GM18505 (cell line): ENCODE measurements around the gene BACH2.
"Not testable (repeated sequence)": the region's sequence is repeated elsewhere in the genome, so short reads cannot be mapped to it uniquely, and the experiment has no call there.

Experiments
- ATAC-seq: cut with Tn5 transposase; IDR thresholded peaks from one replicate; pipeline ENCODE4 v1.9.1; 2021; ENCODE audit not compliant: unreplicated experiment
- POLR2A ChIP-seq: IDR thresholded peaks from 4 replicates; pipeline ENCODE4 v1.6.1; 2011; ENCODE audit warnings: borderline replicate concordance; ENCODE audit not compliant: insufficient read depth, insufficient read length; ENCODE audit errors: extremely low read depth

Gene BACH2

DNA sequence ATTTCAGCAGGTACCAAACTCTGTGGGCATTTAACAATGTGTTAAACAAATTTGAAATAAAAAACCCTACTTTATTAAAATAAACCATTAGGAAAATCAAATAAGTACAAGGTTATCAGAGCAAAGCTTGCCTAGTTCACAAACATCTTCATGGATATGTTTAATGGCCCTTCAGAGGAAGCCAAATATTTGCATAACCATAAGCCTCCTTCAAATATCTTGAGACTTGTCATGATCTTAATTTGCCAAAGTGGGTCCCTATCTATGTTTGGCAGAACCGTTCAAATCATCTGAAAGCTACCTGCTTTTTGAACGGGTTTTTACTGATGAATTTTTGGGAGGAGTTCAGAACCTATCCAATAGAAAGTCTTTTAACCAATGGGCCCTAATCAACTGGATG is 176.3 kb downstream of the BACH2 start:
- no peak for ATAC-seq
- no peak for TF ChIP-seq POLR2A

DNA sequence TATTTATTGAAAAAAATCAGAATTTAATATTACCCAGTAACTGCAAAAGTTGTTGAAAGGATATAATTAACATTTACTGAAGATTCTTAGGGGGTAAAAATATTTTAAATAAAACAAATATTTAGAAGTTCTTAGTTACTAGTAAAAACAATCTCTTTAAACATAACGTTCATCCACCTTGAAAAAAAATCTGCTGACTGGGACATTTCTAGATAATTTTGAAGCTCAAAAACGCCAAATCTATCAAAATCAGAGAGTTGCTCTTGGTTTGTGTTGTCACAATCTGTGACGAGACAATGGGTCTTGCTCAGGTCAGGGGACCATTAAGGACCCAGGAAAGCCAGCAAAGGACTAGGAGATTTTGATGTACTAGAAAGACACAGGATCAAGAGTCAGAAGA is 177.0 kb downstream of the BACH2 start:
- TF ChIP-seq POLR2A = no peak
- no peak for ATAC-seq

DNA sequence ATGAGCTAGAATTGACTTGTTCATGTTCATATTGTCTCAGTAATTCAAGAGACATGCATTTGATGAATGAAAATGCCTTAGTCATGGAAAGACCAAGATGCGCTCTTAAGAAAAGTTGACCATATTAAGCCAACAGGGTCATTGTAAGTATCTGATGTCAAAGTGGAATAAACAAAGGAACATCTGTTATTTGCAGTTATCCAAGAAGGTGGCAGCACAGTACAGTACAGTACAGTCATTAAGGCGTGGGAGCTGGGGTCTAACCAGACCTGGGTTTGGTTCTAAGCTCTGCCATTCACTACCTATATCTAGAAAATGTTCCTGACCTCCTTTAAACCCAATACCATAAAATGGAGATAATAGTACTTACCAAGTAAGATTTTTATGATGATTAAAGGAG is 178.1 kb downstream of the BACH2 start:
- TF ChIP-seq POLR2A = no peak
- ATAC-seq = no peak

DNA sequence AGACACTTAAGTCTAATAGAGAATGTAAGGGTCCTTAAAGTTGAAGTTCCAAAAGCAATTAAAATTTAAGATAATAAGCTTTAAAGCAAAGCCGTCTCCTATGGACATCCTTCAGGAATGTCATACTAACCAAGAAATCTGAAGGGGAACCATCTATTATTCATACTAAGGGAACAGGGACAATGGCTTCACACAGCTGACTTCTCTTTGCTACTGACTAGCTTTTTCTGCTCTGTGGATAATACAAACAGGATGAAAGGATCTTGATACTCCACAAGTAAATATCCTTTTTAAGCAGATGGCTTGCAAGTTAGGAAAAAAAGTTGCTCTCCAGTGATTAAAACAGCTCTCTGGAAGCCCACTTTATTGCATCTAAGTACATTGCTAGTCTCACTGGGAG is 178.6 kb downstream of the BACH2 start:
- no peak for ATAC-seq
- TF ChIP-seq POLR2A = no peak

DNA sequence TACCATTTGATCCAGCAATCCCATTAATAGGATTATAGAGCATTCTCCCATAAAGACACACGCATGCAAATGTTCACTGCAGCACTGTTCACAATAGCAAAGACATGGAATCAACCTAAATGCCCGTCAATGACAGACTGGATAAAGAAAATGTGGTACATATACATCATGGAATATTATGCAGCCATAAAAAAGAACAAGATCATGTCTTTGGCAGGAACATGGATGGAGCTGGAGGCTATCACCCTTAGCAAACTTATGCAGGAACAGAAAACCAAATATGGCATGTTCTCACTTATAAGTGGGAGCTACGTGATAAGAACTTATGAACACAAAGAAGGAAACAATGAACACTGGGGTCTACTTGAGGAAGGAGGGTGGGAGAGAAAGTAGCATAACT is 180.5 kb downstream of the BACH2 start:
- not testable (repeated sequence) for ATAC-seq

DNA sequence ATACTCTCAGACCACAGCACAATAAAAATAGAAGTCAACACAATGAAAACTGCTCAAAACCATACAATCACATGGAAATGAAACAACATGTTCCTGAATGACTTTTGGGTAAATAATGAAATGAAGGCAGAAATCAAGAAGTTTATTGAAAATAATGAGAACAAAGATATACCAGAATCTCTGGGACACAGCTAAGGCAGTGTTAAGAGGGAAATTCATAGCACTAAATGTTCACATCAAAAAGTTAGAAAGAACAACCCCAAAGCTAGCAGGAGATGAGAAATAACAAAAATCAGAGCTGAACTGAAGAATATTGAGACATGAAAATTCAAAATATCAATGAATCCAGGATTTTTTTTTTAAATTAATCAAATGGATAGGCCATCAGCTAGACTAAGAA is 183.3 kb downstream of the BACH2 start:
- ATAC-seq = no peak
- no peak for TF ChIP-seq POLR2A

DNA sequence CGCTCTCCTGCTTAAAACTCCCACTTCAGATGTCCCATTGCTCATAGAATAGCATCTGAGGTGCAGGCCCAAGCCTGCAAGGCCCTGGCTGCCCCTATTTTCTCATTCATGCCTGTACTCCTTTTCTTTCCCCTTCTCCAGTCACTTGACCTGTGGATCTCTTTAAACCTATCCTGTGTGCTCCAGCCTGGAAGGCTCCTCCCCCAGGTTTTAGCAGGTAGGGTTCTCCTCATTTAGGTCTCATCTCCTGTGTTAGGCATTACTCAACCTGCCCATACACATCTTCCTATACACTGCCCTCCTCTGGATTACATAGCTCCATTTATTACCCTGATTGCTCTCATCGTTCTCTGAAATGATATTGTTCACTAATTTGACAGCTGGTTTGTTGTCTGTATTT is 185.3 kb downstream of the BACH2 start:
- no peak for TF ChIP-seq POLR2A
- no peak for ATAC-seq

DNA sequence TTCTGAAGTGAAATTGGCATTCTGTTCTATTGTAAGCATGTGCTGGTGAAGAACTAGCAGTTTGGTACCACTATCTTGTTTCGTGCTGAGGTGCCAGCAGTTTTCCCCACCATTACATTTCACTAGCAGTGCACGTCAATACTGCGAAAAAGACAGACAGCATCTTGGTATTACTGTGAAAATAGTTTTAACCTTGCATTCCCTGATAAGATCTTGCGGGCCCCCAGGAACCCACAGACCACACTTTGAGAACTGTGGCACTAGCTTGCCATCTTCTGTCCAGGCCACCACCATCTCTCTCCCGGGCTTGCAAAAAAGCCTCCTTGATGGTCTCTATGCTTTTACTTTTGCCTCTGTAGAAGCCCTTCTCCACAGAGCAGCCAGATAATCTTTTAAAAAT is 185.7 kb downstream of the BACH2 start:
- no peak for TF ChIP-seq POLR2A
- ATAC-seq = no peak

DNA sequence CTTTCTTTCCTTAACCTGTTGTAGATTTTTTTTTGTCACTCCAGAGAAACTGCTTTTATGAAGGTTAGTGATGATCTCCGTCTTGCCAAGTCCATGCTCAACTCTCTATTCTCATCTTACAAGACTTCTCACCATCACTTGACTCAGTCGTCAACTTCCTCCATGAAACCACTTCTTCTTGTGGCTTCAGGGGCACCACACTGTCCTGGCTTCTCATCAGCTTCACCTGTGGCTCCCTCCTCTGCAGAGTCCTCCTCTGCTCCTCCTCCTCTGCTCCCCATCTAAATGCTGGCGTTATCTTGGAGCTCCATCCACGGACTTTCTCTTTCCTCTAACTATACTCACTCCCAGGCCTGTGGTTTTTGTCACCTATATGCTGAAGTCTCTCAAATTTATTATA is 187.5 kb downstream of the BACH2 start:
- no peak for TF ChIP-seq POLR2A
- ATAC-seq = no peak

DNA sequence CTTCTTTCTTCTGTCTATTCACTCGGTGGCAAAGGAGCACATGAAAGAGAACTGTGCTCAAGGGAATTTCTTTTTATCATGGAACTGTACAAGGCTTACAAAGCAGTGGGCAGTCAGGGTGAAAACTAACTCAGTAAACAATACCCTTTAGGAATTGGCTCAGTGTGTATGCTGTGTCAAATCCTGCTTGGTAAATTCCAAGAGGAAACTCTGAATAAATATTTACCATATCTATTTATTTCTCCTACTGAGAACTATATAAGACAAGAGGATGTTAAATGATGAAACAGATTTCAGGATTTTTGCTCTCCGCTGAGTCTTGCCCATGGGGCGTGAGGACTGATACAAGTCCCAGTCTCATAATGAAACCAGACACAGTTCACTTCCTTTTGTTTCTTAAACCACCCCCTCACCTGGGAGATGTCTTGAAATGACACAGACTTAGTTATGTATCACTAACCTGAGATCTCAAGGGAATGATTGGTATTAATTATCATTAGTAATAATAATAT is 188.8 kb downstream of the BACH2 start:
- ATAC-seq = peak; percentile 93
- TF ChIP-seq POLR2A = no peak

DNA sequence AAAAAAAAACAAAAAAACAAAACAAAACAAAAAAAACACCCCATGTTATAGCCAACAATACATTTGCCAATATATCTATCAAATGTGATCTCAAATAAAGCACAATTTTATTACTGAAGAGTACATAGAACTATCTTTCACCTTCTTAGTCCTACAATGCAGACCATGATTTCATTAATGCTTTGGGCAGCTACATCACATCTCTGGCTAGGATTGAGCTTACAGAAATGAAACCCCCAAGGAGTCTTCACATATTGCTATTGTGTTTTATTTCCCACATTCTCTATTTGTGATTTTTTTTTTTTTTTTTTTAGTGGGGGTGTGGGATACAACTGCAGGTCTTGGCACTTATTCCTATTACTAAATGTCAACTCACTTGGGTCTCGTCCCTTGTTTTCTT is 189.3 kb downstream of the BACH2 start:
- no peak for TF ChIP-seq POLR2A
- no peak for ATAC-seq

DNA sequence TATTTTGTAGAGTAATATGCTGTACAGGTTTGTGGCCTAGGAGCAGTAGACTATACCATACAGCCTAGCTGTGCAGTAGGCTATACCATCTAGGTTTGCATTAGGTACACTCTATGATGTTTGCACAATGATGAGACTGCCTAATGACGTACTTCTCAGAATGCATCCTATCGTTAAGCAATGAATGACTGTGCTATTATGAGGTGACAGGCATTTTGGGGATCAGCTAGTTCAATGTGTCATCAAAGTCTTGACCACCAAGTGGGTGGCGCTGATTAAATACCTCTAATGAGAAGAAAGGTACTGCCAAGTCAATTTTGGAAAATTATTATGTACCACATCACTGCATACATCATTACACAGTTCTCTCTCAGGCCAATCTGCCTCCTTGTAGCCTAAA is 190.2 kb downstream of the BACH2 start:
- no peak for TF ChIP-seq POLR2A
- ATAC-seq = no peak

DNA sequence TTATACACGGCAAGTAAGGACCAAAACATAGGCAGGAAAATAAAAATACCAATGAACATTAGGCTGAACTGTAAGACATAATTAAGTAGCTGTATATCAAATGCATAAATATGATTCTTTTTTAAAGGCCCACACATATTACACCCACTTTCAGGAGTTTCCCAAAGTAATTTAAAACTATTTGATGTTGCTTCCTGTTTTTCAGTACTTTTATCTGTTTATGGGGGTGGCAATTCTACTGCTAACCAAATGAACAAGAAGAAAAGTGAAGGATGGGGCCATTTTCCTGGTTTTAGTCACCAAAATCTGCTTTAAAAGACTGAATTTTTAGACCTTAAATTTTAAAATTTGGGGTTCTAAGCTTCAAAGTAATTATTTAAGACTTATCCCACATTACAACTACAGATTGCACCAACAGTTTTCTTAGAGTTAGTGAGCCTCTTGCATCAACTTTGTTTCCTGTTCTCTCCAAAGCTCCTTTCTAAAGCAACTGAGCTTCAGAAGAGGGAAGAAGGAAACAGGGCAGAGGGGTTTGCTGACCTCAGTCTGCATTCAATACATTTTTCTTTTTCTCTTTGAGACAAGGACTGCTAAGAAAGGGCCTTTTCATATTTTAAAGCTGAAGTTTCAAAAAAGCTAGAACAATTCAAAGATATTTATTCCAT is 191.0 kb downstream of the BACH2 start:
- no peak for TF ChIP-seq POLR2A
- no peak for ATAC-seq

DNA sequence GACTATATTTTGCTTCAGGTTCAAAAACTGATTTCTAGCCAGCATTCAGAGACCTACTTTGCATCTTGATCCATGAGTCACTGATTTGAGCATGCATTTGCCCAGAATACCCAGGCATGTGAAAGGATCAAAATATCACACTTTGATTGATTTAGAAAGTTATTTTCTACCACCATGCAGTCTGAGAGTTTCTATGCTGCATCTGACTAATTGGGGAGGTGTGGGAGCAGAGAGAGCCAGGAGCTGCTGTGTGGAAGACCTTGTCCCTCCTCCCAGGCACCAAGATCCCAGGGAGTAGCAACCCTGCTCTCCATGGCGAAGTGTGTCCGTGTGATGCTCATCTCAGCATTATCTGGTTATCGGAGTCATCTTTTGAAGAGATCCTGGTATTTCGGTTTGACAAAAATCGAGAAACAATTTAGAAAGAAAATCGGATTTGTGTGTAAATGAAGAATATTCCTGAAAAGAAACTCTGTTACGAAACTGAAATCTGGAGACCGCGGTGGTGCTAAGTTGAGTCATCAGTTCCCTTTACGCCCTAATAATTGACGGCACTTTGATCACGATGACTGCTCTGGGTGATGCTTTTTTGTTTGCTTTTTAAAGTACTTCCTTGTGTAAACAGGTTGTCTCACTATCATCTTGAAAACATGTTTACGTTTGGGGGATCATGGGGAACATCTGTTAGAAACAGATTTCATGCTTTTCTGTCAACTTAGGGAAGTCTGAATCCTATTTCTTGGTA is 193.4 kb downstream of the BACH2 start:
- peak; percentile 82 for ATAC-seq

More for the DNA sequence above, 193.4 kb downstream of the BACH2 start:
- no peak for TF ChIP-seq POLR2A
